ENCODE data around the gene SEC22C.

GRCh38 chr3:42518800-42519567, 62.8 kb downstream of the SEC22C start:
- TF ChIP-seq CTCF (IDR thresholded peaks at IDR 0.05) (no peak), POLR2A (IDR thresholded peaks at IDR 0.05) (no peak)

Measured in breast epithelium (tissue), 3 donors.